HL-60 (cell line): ENCODE results near the gene ASCL5.

Experiments
- CTCF ChIP-seq: IDR thresholded peaks from one replicate; pipeline ENCODE4 v1.5.1; 2011; ENCODE audit warnings: low read length, control low read depth, inconsistent platforms; ENCODE audit not compliant: insufficient read depth
- GABPA ChIP-seq: IDR thresholded peaks from 2 replicates; pipeline ENCODE4 v1.6.1; 2012; ENCODE audit warnings: low read depth
- POLR2AphosphoS5 ChIP-seq: IDR thresholded peaks from 2 replicates; pipeline ENCODE4 v1.6.1; 2012; ENCODE audit warnings: low read depth
- TF ChIP-seq, protein P1 (sequence below): IDR thresholded peaks from 2 replicates; pipeline ENCODE4 v1.6.1; 2012; ENCODE audit warnings: low read depth; ENCODE audit not compliant: insufficient replicate concordance

DNA sequence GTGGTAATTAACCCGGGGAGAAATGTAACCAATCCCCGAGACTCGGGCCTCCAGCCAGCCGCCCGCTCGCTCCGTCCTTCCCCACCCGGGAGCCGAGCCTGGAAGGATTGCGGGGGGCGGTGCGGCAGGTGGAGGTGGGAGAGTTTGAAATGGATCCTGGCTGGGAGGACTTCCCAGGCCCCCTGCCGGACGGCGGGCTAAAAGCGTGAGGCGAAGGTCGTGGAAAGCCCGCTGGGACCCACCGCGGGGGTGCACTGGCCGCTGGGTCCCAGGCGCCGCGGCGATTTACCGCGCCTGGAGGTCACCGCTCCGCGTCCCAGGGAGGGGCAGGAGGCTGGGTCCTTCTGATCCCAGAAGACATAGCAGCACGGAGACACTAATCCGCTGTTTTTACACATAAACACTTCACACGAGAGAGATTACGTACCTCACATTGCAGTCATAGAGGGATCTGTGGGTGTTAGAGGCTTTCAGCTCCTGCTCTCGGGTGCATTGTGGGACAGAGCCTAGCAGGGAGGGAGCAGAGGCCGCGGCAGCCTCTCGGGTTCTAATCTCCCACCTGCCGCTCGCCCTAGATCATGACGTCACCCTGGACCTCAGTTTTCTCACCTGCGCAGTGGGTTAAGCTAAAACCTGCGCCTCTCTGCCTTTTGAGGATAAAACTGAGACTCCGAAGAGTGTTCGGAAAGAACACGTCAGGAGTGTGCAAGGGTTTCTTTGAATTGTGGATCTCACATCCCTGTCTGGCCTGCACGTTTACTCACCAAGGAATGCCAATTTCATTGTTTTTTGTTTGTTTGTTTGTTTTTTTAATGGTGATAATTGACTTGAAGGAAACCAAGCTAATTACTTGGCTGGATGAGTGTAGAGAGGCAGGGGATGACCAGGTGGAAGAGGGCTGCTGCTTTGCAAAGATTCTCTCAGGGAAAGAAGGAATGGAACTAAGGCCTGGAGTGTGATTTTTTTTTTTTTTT lies 44.4 kb upstream of the ASCL5 start:
- TF ChIP-seq GABPA: no peak
- TF ChIP-seq CTCF: no peak
- TF ChIP-seq, protein P1, sequence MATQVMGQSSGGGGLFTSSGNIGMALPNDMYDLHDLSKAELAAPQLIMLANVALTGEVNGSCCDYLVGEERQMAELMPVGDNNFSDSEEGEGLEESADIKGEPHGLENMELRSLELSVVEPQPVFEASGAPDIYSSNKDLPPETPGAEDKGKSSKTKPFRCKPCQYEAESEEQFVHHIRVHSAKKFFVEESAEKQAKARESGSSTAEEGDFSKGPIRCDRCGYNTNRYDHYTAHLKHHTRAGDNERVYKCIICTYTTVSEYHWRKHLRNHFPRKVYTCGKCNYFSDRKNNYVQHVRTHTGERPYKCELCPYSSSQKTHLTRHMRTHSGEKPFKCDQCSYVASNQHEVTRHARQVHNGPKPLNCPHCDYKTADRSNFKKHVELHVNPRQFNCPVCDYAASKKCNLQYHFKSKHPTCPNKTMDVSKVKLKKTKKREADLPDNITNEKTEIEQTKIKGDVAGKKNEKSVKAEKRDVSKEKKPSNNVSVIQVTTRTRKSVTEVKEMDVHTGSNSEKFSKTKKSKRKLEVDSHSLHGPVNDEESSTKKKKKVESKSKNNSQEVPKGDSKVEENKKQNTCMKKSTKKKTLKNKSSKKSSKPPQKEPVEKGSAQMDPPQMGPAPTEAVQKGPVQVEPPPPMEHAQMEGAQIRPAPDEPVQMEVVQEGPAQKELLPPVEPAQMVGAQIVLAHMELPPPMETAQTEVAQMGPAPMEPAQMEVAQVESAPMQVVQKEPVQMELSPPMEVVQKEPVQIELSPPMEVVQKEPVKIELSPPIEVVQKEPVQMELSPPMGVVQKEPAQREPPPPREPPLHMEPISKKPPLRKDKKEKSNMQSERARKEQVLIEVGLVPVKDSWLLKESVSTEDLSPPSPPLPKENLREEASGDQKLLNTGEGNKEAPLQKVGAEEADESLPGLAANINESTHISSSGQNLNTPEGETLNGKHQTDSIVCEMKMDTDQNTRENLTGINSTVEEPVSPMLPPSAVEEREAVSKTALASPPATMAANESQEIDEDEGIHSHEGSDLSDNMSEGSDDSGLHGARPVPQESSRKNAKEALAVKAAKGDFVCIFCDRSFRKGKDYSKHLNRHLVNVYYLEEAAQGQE: no peak
- TF ChIP-seq POLR2AphosphoS5: no peak
